GM23338 (cell line): ENCODE results near the gene SYNCRIP. TPM values are rescaled to one million over a fixed set of nuclear protein-coding genes. Genes with fewer than 3 reads are reported as not detected.

Experiments used
- ATAC-seq: fragments of 200-7000 bp; cut with Tn5 transposase; 3 replicates; pipeline ENCODE4 v1.9.1; 2020
- DNase-seq: peaks from one replicate; pipeline ENCODE4 v3.0.0-alpha.2; 2015; ENCODE audit warnings: low spot score
- H2AFZ ChIP-seq: fragments of 200-600 bp; sonication (generic); 2 replicates; pipeline ENCODE4 v1.8.0; 2016; ENCODE audit warnings: antibody characterized with exemption, mild to moderate bottlenecking, moderate library complexity
- H3F3A ChIP-seq: fragments of 200-600 bp; sonication (generic); replicated peaks from 2 replicates; pipeline ENCODE4 v1.8.0; 2017; ENCODE audit warnings: antibody characterized with exemption, mixed run types, low read depth
- H3K27ac ChIP-seq: fragments of 200-600 bp; sonication (generic); 2 replicates; pipeline ENCODE4 v1.6.1; 2016; ENCODE audit warnings: low read depth
- H3K27me3 ChIP-seq: fragments of 200-600 bp; sonication (generic); 2 replicates; pipeline ENCODE4 v1.8.0; 2016; ENCODE audit warnings: mild to moderate bottlenecking, mixed run types, moderate library complexity; ENCODE audit not compliant: insufficient read depth
- H3K36me3 ChIP-seq: fragments of 200-600 bp; sonication (generic); 2 replicates; pipeline ENCODE4 v1.8.0; 2016; ENCODE audit warnings: mild to moderate bottlenecking; ENCODE audit not compliant: insufficient read depth
- H3K4me1 ChIP-seq: fragments of 200-600 bp; sonication (generic); 2 replicates; pipeline ENCODE4 v1.8.0; 2016; ENCODE audit warnings: mild to moderate bottlenecking, moderate library complexity; ENCODE audit not compliant: insufficient read depth
- H3K4me2 ChIP-seq: fragments of 200-600 bp; sonication (generic); 2 replicates; pipeline ENCODE4 v1.7.1; 2017; ENCODE audit warnings: mixed run types
- H3K4me3 ChIP-seq: fragments of 200-600 bp; sonication (generic); 2 replicates; pipeline ENCODE4 v1.6.1; 2016; ENCODE audit warnings: mixed run types
- H3K79me2 ChIP-seq: fragments of 200-600 bp; sonication (generic); replicated peaks from 2 replicates; pipeline ENCODE4 v1.8.0; 2017; ENCODE audit warnings: mild to moderate bottlenecking; ENCODE audit not compliant: insufficient read depth
- H3K9me2 ChIP-seq: fragments of 200-600 bp; sonication (generic); 2 replicates; pipeline ENCODE4 v1.8.0; 2017; ENCODE audit not compliant: insufficient read depth
- H4K20me1 ChIP-seq: fragments of 200-600 bp; sonication (generic); replicated peaks from 2 replicates; pipeline ENCODE4 v1.8.0; 2017; ENCODE audit warnings: mild to moderate bottlenecking; ENCODE audit not compliant: insufficient read depth
- H3K27ac Mint-ChIP-seq: 2 replicates; pipeline ENCODE4 v1.8.0; 2020; ENCODE audit warnings: inconsistent platforms, mild to moderate bottlenecking, moderate library complexity, mixed read lengths
- H3K27me3 Mint-ChIP-seq: 3 replicates; pipeline ENCODE4 v1.8.0; 2022; ENCODE audit warnings: low read depth, mild to moderate bottlenecking, moderate library complexity, mixed read lengths, inconsistent platforms; ENCODE audit not compliant: insufficient read depth, poor library complexity
- H3K36me3 Mint-ChIP-seq: 3 replicates; pipeline ENCODE4 v1.8.0; 2021; ENCODE audit warnings: low read depth, mild to moderate bottlenecking, inconsistent platforms, moderate library complexity, mixed read lengths
- H3K4me1 Mint-ChIP-seq: 3 replicates; pipeline ENCODE4 v1.8.0; 2020; ENCODE audit warnings: mild to moderate bottlenecking, inconsistent platforms, mixed read lengths
- H3K4me3 Mint-ChIP-seq: 3 replicates; pipeline ENCODE4 v1.8.0; 2021; ENCODE audit warnings: moderate library complexity, mild to moderate bottlenecking, inconsistent platforms, mixed read lengths
- H3K9me3 Mint-ChIP-seq: 3 replicates; pipeline ENCODE4 v1.8.0; 2020; ENCODE audit warnings: moderate library complexity, mild to moderate bottlenecking, inconsistent platforms, mixed read lengths
- CREB1 ChIP-seq: fragments of 250-450 bp; sonication (Bioruptor Pico); IDR thresholded peaks from 2 replicates; pipeline ENCODE4 v1.5.0; 2020; ENCODE audit warnings: low read depth, mild to moderate bottlenecking, moderate library complexity
- CTCF ChIP-seq, 2 experiments: fragments of 200-600 bp in 1 of 2; sonication (generic) in 1 of 2; conservative IDR thresholded peaks; 2 replicates each; pipeline versions ENCODE4 v1.5.1 to v1.6.1; 2016 to 2017; ENCODE audit warnings: antibody characterized with exemption in 2 of 2, low read depth in 2 of 2, mild to moderate bottlenecking in 2 of 2, moderate library complexity in 1 of 2
- EZH2 ChIP-seq: fragments of 200-600 bp; sonication (generic); IDR thresholded peaks from one replicate; pipeline ENCODE4 v1.8.0; 2017; ENCODE audit warnings: antibody characterized with exemption, mild to moderate bottlenecking, low read depth; ENCODE audit not compliant: unreplicated experiment
- EZH2phosphoT487 ChIP-seq: fragments of 200-600 bp; sonication (generic); IDR thresholded peaks from one replicate; pipeline ENCODE4 v1.8.1; 2018; ENCODE audit warnings: antibody characterized with exemption; ENCODE audit not compliant: unreplicated experiment
- JUNB ChIP-seq: IDR thresholded peaks from one replicate; pipeline ENCODE4 v1.6.1; 2016; ENCODE audit warnings: antibody characterized with exemption; ENCODE audit not compliant: unreplicated experiment
- NANOG ChIP-seq: IDR thresholded peaks from 2 replicates; pipeline ENCODE4 v1.6.1; 2016; ENCODE audit warnings: antibody characterized with exemption, borderline replicate concordance
- POLR2AphosphoS5 ChIP-seq: IDR thresholded peaks from 2 replicates; pipeline ENCODE4 v1.6.1; 2016; ENCODE audit warnings: antibody characterized with exemption, low read depth
- REST ChIP-seq: IDR thresholded peaks from one replicate; pipeline ENCODE4 v1.6.1; 2018; ENCODE audit warnings: antibody characterized with exemption; ENCODE audit not compliant: unreplicated experiment
- STAT1 ChIP-seq: IDR thresholded peaks from one replicate; pipeline ENCODE4 v1.6.1; 2016; ENCODE audit warnings: antibody characterized with exemption; ENCODE audit not compliant: unreplicated experiment
- ZNF114 ChIP-seq: fragments of 250-450 bp; sonication (Bioruptor Pico); IDR thresholded peaks from 2 replicates; pipeline ENCODE4 v1.5.0; 2020; ENCODE audit warnings: mild to moderate bottlenecking, moderate library complexity
- ZNF331 ChIP-seq: fragments of 250-450 bp; sonication (Bioruptor Pico); IDR thresholded peaks from 2 replicates; pipeline ENCODE4 v1.5.0; 2020; ENCODE audit warnings: low read depth, mild to moderate bottlenecking, moderate library complexity
- ZNF462 ChIP-seq: fragments of 250-450 bp; sonication (Bioruptor Pico); IDR thresholded peaks from 2 replicates; pipeline ENCODE4 v1.5.0; 2020; ENCODE audit warnings: mild to moderate bottlenecking, moderate library complexity
- polyA plus RNA-seq: library from polyadenylated mRNA; unstranded; fragments of >200 nt; fragmentation: Nextera tagmentation; extraction: Ambion mirVana; gene quantifications from 2 replicates; pipeline ENCODE4 v1.2.1, GENCODE V29; 2016
- total RNA-seq: library from RNA; depleted of rRNA; stranded (reverse); fragments of >200 nt; shearing (Covaris generic); gene quantifications from 2 replicates; pipeline ENCODE4 v1.2.3, GENCODE V29; 2014
- TF ChIP-seq, protein P1 (sequence below): IDR thresholded peaks from 2 replicates; pipeline ENCODE4 v1.6.1; 2016; ENCODE audit warnings: antibody characterized with exemption

SYNCRIP gene
- total and polyA plus RNA-seq, 2 experiments from 2014 or later = 163 to 164 TPM

DNA sequence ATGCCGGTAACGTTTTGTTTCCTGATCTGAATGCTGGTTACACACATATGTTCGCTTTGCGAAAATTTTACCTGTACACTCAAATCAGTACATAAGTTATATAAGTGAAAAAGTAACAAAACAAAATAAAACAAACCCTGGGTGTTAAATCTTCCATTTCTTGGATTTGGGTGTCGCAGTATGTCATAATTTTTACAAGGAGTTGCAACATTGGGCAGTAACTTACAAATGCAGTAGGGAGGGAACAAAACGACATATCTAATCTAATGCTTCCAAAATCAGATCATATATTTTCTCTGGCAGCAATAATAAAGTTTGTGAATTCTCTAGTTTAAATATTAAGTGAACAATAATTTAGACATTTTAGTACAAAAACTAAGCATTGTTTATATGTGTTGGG lies 74.3 kb downstream of the SYNCRIP start:
- no peak overlapping the region for H3K4me2 ChIP-seq
- no peaks in the 10 kb centered on the region for H3K4me1 ChIP-seq
- Mint-ChIP-seq H3K36me3 (peaks cover 10% of the 10 kb centered on the region; the same call in 2 of the 3 replicates), H3K27ac (no peak overlapping the region), H3K4me3 (no peak overlapping the region), H3K4me1 (no peaks in the 10 kb centered on the region), H3K9me3 (no peaks in the 10 kb centered on the region), H3K27me3 (peaks cover 3% of the 10 kb centered on the region)
- H3K27me3 ChIP-seq = no peaks in the 10 kb centered on the region
- H3K36me3 ChIP-seq = peaks cover 6% of the 10 kb centered on the region; the same call in 1 of the 2 replicates
- no peak for TF ChIP-seq JUNB
- no peak for TF ChIP-seq CTCF (conservative IDR thresholded peaks at IDR 0.05; ENCODE audit: low read depth in 2 of 2)
- TF ChIP-seq ZNF114 = no peak
- no peak for TF ChIP-seq POLR2AphosphoS5
- TF ChIP-seq, protein P1, sequence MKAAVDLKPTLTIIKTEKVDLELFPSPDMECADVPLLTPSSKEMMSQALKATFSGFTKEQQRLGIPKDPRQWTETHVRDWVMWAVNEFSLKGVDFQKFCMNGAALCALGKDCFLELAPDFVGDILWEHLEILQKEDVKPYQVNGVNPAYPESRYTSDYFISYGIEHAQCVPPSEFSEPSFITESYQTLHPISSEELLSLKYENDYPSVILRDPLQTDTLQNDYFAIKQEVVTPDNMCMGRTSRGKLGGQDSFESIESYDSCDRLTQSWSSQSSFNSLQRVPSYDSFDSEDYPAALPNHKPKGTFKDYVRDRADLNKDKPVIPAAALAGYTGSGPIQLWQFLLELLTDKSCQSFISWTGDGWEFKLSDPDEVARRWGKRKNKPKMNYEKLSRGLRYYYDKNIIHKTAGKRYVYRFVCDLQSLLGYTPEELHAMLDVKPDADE = no peak
- no peak for TF ChIP-seq EZH2phosphoT487
- TF ChIP-seq NANOG = no peak
- no peak for TF ChIP-seq REST
- no peak for TF ChIP-seq STAT1
- TF ChIP-seq ZNF331 = no peak
- TF ChIP-seq CREB1 (CRISPR knock-in tag) = no peak
- no peak for TF ChIP-seq EZH2
- TF ChIP-seq ZNF462 (CRISPR knock-in tag) = no peak
- no peak for DNase-seq
- no peaks in the 10 kb centered on the region for H3F3A ChIP-seq
- no peak overlapping the region for H3K27ac ChIP-seq
- no peak overlapping the region for H2AFZ ChIP-seq
- no peaks in the 10 kb centered on the region for H3K9me2 ChIP-seq
- no peaks in the 10 kb centered on the region for H3K79me2 ChIP-seq
- no peak overlapping the region for H3K4me3 ChIP-seq
- no peaks in the 10 kb centered on the region; the same call in 1 of the 2 replicates for H4K20me1 ChIP-seq
- no peak for ATAC-seq
